GM18861 (cell line): ENCODE data around the gene PRKD1.

Source experiments
- ATAC-seq: cut with Tn5 transposase; IDR thresholded peaks from one replicate; pipeline ENCODE4 v1.9.1; 2021; ENCODE audit not compliant: unreplicated experiment

PRKD1 gene

GRCh38 chr14:29687071-29687765 lies 240.4 kb downstream of the PRKD1 start:
- no peak for ATAC-seq

- ATAC-seq, result no peak
Observed at GRCh38 chr14:29684926-29685325, 242.7 kb downstream of the PRKD1 start.

GRCh38 chr14:29682789-29683188 lies 244.9 kb downstream of the PRKD1 start:
- no peak for ATAC-seq

- no peak for ATAC-seq
Observed at GRCh38 chr14:29681316-29681715, 246.3 kb downstream of the PRKD1 start.

DNA sequence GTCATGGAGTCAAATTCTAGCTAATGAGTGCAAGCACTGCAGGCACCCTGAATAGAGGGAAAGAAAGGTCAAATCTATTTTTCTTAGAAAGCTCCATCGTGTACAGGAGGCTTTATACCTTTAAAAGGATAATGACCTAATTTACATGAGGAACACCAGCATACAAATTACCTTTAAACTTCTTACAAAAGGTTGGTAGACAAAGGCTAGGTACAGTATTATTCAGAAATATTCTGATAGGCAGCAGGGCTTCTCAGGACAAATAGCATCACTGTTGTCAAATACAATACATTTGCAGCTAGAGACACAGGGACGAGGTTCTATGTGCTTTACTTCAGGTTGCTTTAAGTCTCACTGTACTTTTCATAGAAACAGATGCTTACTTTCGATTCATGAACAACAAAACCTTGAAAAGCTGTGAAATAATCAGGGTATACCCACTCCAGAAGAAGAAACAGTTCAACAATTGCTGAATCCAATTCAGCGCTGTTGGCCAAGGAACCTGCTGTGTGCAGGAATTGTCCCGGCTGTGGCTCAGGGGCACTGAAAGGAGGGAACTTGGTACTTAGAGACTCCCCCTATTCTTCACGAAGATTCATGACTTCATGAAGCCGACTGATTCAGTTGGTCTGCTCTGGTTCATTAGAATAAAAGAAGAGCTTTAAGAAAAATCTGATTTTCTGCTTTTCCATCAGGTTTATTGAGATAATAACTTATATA lies 252.9 kb downstream of the PRKD1 start:
- ATAC-seq, result no peak

DNA sequence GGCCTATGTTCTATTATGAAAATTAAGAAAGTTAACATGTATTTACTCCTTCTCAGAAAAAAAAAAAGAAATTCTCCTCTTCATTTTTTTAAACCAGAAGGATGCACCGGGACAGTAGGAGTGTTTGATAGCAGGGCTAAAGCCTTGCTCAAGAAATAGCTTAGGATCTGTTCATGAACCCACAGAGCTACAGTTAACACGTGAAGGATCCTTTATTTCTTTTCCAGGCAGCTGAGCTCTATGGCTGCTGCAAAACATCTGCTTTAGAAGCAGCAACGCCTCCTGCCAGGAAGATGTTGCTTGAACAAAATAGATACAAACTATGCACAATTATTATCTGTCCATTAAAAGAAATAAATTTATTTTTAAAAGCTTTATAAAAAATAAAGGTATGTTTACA lies 254.8 kb downstream of the PRKD1 start:
- ATAC-seq, result no peak

GRCh38 chr14:29671034-29671433 lies 256.6 kb downstream of the PRKD1 start:
- no peak for ATAC-seq

GRCh38 chr14:29668201-29668600 lies 259.4 kb downstream of the PRKD1 start:
- no peak for ATAC-seq

DNA sequence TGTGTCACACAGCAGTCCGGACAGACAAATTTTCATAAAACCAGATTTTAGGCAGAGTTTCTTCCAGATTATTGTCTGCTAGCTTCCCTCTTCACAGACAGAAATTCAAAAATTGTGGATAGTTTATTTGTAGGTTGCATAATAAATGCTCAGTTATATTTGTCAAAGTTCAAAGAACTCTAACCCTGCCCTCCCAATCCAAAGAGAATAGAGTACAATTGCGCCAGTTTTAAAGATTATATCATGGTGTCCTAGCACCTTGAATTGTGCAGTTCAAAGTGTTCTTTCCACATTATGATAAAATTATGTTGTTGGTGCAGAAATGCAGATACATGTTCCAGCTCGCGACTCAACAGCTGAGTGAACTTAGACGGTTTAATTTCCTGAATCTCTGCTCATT lies 263.1 kb downstream of the PRKD1 start:
- no peak for ATAC-seq

GRCh38 chr14:29663281-29663801 lies 264.3 kb downstream of the PRKD1 start:
- ATAC-seq, result no peak

- no peak for ATAC-seq
Observed at GRCh38 chr14:29654901-29655550, 272.6 kb downstream of the PRKD1 start.

GRCh38 chr14:29653303-29653702 lies 274.3 kb downstream of the PRKD1 start:
- no peak for ATAC-seq

- no peak for ATAC-seq
Observed at GRCh38 chr14:29652571-29652970, 275.1 kb downstream of the PRKD1 start.

DNA sequence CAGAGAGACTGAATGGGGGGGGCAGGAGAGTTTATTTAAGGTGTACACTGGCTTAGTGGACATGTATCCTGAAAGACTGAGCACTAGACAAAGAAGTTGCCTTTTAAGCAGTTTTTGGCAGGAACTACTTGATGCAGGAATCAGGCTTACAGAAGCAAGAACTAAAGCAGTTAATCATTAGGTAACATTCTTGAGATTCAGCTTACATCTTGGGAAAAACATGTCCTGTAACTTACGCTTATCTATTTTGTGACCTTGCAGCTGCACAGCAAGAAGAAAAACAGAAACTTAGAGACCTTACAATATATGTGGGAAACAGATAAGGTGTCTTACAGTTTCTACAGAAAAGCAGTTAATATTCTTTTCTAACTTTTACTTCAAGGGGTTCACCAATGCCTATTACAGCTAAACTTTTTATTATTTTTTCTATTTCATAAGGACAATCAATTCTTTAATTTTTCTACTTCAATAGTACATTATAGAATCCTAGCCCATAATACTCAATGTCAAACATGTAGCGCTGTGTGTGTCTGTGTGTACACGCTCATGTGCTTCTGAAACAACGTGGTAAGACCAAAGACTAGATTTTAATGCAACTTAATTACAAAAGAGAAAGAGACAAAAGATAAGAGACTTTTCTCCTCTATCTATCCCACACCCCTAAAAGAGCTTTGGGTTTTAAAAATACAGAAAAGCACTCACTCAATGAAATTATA lies 276.9 kb downstream of the PRKD1 start:
- no peak for ATAC-seq

- ATAC-seq, result no peak
Observed at GRCh38 chr14:29649170-29649569, 278.5 kb downstream of the PRKD1 start.

GRCh38 chr14:29648045-29648444 lies 279.6 kb downstream of the PRKD1 start:
- ATAC-seq, result no peak

- no peak for ATAC-seq
Observed at GRCh38 chr14:29645117-29645516, 282.5 kb downstream of the PRKD1 start.

- no peak for ATAC-seq
Observed at GRCh38 chr14:29643433-29644211, 284.0 kb downstream of the PRKD1 start.

GRCh38 chr14:29637411-29637810 lies 290.2 kb downstream of the PRKD1 start:
- no peak for ATAC-seq

DNA sequence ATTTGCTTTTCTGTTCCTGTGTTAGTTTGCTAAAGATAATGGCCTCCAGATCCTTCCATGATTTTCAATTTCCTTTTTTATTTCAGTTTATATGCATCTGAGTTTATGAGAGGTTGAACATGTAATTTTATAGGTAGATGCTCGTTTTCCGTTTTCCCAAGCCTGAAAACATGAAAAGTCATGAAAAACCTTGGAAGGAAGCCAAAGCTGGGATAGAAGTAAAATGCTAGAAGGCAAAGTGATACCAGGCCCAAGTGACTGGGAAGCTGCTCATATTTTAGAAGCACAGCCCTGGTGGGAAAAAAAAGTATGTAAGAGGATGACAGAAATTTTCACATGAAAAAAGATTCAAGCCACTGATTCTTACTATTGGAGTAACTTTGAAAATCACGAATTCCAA lies 290.8 kb downstream of the PRKD1 start:
- ATAC-seq, result no peak
